LoVo (cell line): ENCODE data around the gene CA10.

ENCODE experiments used
- DNase-seq: peaks from one replicate; pipeline ENCODE4 v3.0.0-alpha.2; 2016; ENCODE audit warnings: low spot score

CA10 gene

GRCh38 chr17:51951741-51952140 lies 206.8 kb downstream of the CA10 start:
- DNase-seq = no peak

- peak; percentile 7 for DNase-seq
Measured at GRCh38 chr17:51948128-51948527, 210.4 kb downstream of the CA10 start.

GRCh38 chr17:51947160-51947735 lies 211.3 kb downstream of the CA10 start:
- DNase-seq = no peak

- DNase-seq = no peak
Measured at GRCh38 chr17:51946311-51946710, 212.2 kb downstream of the CA10 start.

- DNase-seq = no peak
Measured at GRCh38 chr17:51941272-51941671, 217.2 kb downstream of the CA10 start.

GRCh38 chr17:51937264-51937663 lies 221.2 kb downstream of the CA10 start:
- DNase-seq = no peak

GRCh38 chr17:51935477-51935876 lies 223.0 kb downstream of the CA10 start:
- DNase-seq = no peak

- DNase-seq = no peak
Measured at GRCh38 chr17:51933647-51934046, 224.9 kb downstream of the CA10 start.

- no peak for DNase-seq
Measured at GRCh38 chr17:51926448-51926847, 232.1 kb downstream of the CA10 start.

- no peak for DNase-seq
Measured at GRCh38 chr17:51921500-51921899, 237.0 kb downstream of the CA10 start.

- no peak for DNase-seq
Measured at GRCh38 chr17:51914577-51914976, 243.9 kb downstream of the CA10 start.

GRCh38 chr17:51913491-51914205 lies 244.9 kb downstream of the CA10 start:
- DNase-seq = no peak

- DNase-seq = no peak
Measured at GRCh38 chr17:51912939-51913338, 245.6 kb downstream of the CA10 start.

GRCh38 chr17:51911237-51911636 lies 247.3 kb downstream of the CA10 start:
- no peak for DNase-seq

GRCh38 chr17:51909971-51910370 lies 248.5 kb downstream of the CA10 start:
- no peak for DNase-seq

GRCh38 chr17:51908841-51909537 lies 249.5 kb downstream of the CA10 start:
- DNase-seq = no peak

- DNase-seq = no peak
Measured at GRCh38 chr17:51907041-51907440, 251.5 kb downstream of the CA10 start.

- DNase-seq = no peak
Measured at GRCh38 chr17:51904379-51904778, 254.1 kb downstream of the CA10 start.

GRCh38 chr17:51901242-51901641 lies 257.3 kb downstream of the CA10 start:
- no peak for DNase-seq

GRCh38 chr17:51891936-51892335 lies 266.6 kb downstream of the CA10 start:
- no peak for DNase-seq

- DNase-seq = no peak
Measured at GRCh38 chr17:51890710-51891109, 267.8 kb downstream of the CA10 start.

GRCh38 chr17:51888816-51889215 lies 269.7 kb downstream of the CA10 start:
- no peak for DNase-seq

GRCh38 chr17:51876986-51877385 lies 281.5 kb downstream of the CA10 start:
- DNase-seq = no peak
